GM12878 (cell line): ENCODE data around the gene IL17F. TPM values are rescaled to one million over a fixed set of nuclear protein-coding genes. Genes with fewer than 3 reads are reported as not detected.

Experiments
- ATAC-seq: fragments of 200-7000 bp; cut with Tn5 transposase; 3 replicates; pipeline ENCODE4 v1.9.1; 2020; ENCODE audit warnings: mild to moderate bottlenecking, moderate library complexity
- BruUV-seq: library from RNA; stranded (reverse); fragments of 400-500 nt; replicated peaks from 2 replicates; lab custom pipeline; 2021; lab: Mats Ljungman, UMichigan
- CTCF ChIA-PET: fragments of 300-600 bp; sonication (Branson Sonifier 250); formaldehyde crosslinking; extraction: SDS; loops from one replicate; lab custom pipeline; 2021; ENCODE audit warnings: inconsistent platforms; lab: Yijun Ruan, JAX
- POLR2A ChIA-PET: fragments of 350-600 bp; formaldehyde crosslinking; extraction: SDS; loops from one replicate; lab custom pipeline; 2021; ENCODE audit warnings: inconsistent platforms; lab: Charles Lee
- RAD21 ChIA-PET: fragments of 300-600 bp; sonication (Branson Sonifier 250); formaldehyde crosslinking; loops from one replicate; lab custom pipeline; 2023; ENCODE audit warnings: antibody characterized with exemption; ENCODE audit not compliant: unreplicated experiment; lab: Charles Lee
- SMC1A ChIA-PET: fragments of 300-600 bp; sonication (Branson Sonifier 250); formaldehyde crosslinking; loops from one replicate; lab custom pipeline; 2023; ENCODE audit not compliant: unreplicated experiment, uncharacterized antibody; lab: Charles Lee
- DNase-seq: peaks from one replicate; pipeline ENCODE4 v3.0.0-alpha.2; 2011; ENCODE audit warnings: low read depth, low spot score
- FAIRE-seq: peaks from 3 replicates; lab custom pipeline; 2011; peaks lifted over from hg19 to GRCh38; lab: Jason Lieb, UNC
- H2AFZ ChIP-seq: 2 replicates; pipeline ENCODE4 v1.6.0; 2011; ENCODE audit warnings: low read depth, low read length, control low read depth; ENCODE audit not compliant: control insufficient read depth
- H3K27ac ChIP-seq: 2 replicates; pipeline ENCODE4 v1.5.1; 2011; ENCODE audit warnings: control low read depth; ENCODE audit not compliant: control insufficient read depth, insufficient read depth
- H3K27me3 ChIP-seq, 2 experiments: replicated peaks in 1 of 2; 2 replicates each; pipeline versions ENCODE4 v1.6.0 to v1.6.1; 2011; ENCODE audit warnings: low read length in 1 of 2; ENCODE audit not compliant: control insufficient read depth in 2 of 2, insufficient read depth in 2 of 2
- H3K36me3 ChIP-seq, 2 experiments: 2 replicates each; pipeline ENCODE4 v1.5.1; 2011; ENCODE audit warnings: low read length in 1 of 2; ENCODE audit not compliant: control insufficient read depth in 2 of 2, insufficient read depth in 2 of 2
- H3K4me1 ChIP-seq: 2 replicates; pipeline ENCODE4 v1.6.1; 2011; ENCODE audit warnings: mild to moderate bottlenecking, low read length, moderate library complexity, mixed read lengths; ENCODE audit not compliant: control insufficient read depth, insufficient read depth
- H3K4me2 ChIP-seq: 2 replicates; pipeline ENCODE4 v1.6.0; 2011; ENCODE audit warnings: control low read depth; ENCODE audit not compliant: control insufficient read depth, insufficient read depth
- H3K4me3 ChIP-seq: fragments of 200-600 bp; sonication (generic); 2 replicates; pipeline ENCODE4 v1.5.1; 2016
- H3K79me2 ChIP-seq: 2 replicates; pipeline ENCODE4 v1.6.0; 2011; ENCODE audit warnings: low read length; ENCODE audit not compliant: control insufficient read depth, insufficient read depth
- H3K9ac ChIP-seq: 2 replicates; pipeline ENCODE4 v1.8.0; 2011; ENCODE audit warnings: low read length, control low read depth, mixed read lengths; ENCODE audit not compliant: control insufficient read depth, insufficient read depth
- H3K9me3 ChIP-seq: replicated peaks from 3 replicates; pipeline ENCODE4 v1.5.1; 2011; ENCODE audit warnings: mild to moderate bottlenecking, low read length; ENCODE audit not compliant: control insufficient read depth, insufficient read depth
- H4K20me1 ChIP-seq: 2 replicates; pipeline ENCODE4 v1.6.0; 2011; ENCODE audit not compliant: control insufficient read depth, insufficient read depth
- E4F1 ChIP-seq: fragments of 450-650 bp; IDR thresholded peaks from 2 replicates; pipeline ENCODE4 v1.6.1; 2018; ENCODE audit warnings: borderline replicate concordance, mild to moderate bottlenecking; ENCODE audit not compliant: partially characterized antibody
- GATAD2B ChIP-seq: fragments of 450-650 bp; conservative IDR thresholded peaks from 2 replicates; pipeline ENCODE4 v1.6.1; 2017; ENCODE audit warnings: low read depth, mild to moderate bottlenecking, moderate library complexity
- LARP7 ChIP-seq: fragments of 450-650 bp; IDR thresholded peaks from 2 replicates; pipeline ENCODE4 v1.6.1; 2017; ENCODE audit warnings: mild to moderate bottlenecking
- POU2F2 ChIP-seq: IDR thresholded peaks from 3 replicates; pipeline ENCODE4 v1.6.1; 2011; ENCODE audit warnings: low read depth, mild to moderate bottlenecking, low read length, borderline replicate concordance
- RCOR1 ChIP-seq: conservative IDR thresholded peaks from 2 replicates; pipeline ENCODE4 v1.6.1; 2012; ENCODE audit warnings: low read depth, low read length, improper control_type of control experiment
- RELB ChIP-seq: fragments of 450-650 bp; IDR thresholded peaks from 2 replicates; pipeline ENCODE4 v1.6.1; 2017; ENCODE audit warnings: low read depth, mild to moderate bottlenecking, moderate library complexity
- WGBS: methylation state at CpG from one replicate; pipeline ENCODE4 v1.1.6; 2016; ENCODE audit warnings: low lambda C conversion rate; ENCODE audit not compliant: insufficient replicate concordance, insufficient coverage; ENCODE audit errors: missing lambda C conversion rate; 5-methylcytosine and 5-hydroxymethylcytosine counted together
- in situ Hi-C: fragments of 300-500 bp; cut with MboI; formaldehyde crosslinking; loops from 9 replicates; pipeline ENCODE4 v1.14.3; 2018; ENCODE audit warnings: mixed read lengths
- intact Hi-C: fragments of 100-400 bp; cut with micrococcal nuclease; formaldehyde crosslinking; loops from one replicate; pipeline ENCODE4 v1.14.2; 2022; ENCODE audit not compliant: unreplicated experiment
- polyA plus RNA-seq, 11 experiments: library from polyadenylated mRNA; depleted of rRNA in 4 of 11; unstranded in 6 of 11; stranded (reverse) in 5 of 11; fragments of >200 nt; fragmentation: Nextera tagmentation in 4 of 11; fragmentation: Illumina TruSeq in 1 of 11; extraction: Ambion mirVana in 4 of 11; extraction: Trizol in 1 of 11; gene quantifications; 1 replicate in 1 of 11; 2 replicates in 10 of 11; pipeline versions ENCODE4 v1.2.1 to v1.2.3, GENCODE V29; 2011 to 2016; ENCODE audit warnings: inconsistent platforms in 2 of 11, missing spikeins in 2 of 11, low read depth in 1 of 11
- total RNA-seq, 4 experiments: library from RNA; depleted of rRNA in 3 of 4; stranded (reverse); fragments of >200 nt in 3 of 4; fragmentation: Illumina TruSeq in 1 of 4; extraction: Trizol in 1 of 4; gene quantifications; 2 replicates each; pipeline versions ENCODE4 v1.2.1 to v1.2.3, GENCODE V29; 2013 to 2021
- TF ChIP-seq, protein P1 (sequence below), 3 experiments: IDR thresholded peaks in 2 of 3; conservative IDR thresholded peaks in 1 of 3; 2 replicates each; pipeline ENCODE4 v1.5.1; 2011; ENCODE audit warnings: low read depth in 3 of 3, low read length in 3 of 3, mild to moderate bottlenecking in 3 of 3, control low read depth in 2 of 3, moderate library complexity in 2 of 3, inconsistent platforms in 1 of 3, mixed read lengths in 1 of 3; ENCODE audit not compliant: control insufficient read depth in 2 of 3, insufficient read depth in 1 of 3; ENCODE audit errors: extremely low read depth in 1 of 3
- TF ChIP-seq, protein P2 (sequence below): fragments of 450-650 bp; IDR thresholded peaks from 2 replicates; pipeline ENCODE4 v1.6.1; 2017; ENCODE audit warnings: mild to moderate bottlenecking, low read depth, inconsistent platforms; ENCODE audit not compliant: poor library complexity, severe bottlenecking
- TF ChIP-seq, protein P3 (sequence below): fragments of 450-650 bp; IDR thresholded peaks from 2 replicates; pipeline ENCODE4 v1.6.1; 2017; ENCODE audit warnings: antibody characterized with exemption, mild to moderate bottlenecking, moderate library complexity

Gene IL17F
- total and polyA plus RNA-seq, 10 of the 15 experiments (the other 5 are each of a cell fraction or from before 2014, with no cell fraction given): 0.20 TPM; not detected in 9

DNA sequence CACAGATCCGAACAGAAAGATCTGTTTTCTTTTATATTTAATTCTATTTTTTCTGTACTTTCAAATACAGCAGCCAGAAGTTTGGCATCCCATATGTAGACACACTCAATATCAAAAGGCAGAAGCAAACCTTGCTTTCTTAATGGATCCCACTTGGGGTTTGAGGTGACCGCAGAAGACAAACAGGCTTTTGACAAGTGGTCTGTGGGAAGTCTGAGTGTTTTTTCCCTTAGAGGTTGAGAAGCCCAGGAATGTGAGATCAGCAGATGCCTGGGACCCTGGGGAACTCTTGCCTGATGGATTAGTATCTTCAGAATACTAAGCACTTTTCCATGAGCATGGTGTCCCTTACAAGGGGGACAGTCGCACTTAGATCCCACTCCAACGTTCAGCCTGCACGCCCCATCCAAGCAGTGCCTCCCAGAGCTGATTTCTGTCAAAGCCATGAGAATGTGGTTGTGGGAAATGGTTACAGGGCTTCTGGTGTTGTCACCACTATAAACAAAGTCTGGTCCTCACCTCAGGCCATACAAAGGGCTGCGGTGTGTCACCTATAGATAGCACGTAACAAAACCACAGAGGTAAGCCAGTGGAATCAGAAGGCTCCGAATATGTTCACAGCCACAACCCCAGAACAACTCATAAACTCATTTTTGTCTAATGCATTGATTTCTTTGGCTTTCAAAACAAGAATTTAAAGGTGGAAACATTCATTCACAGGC is 12.7 kb downstream of the IL17F start:
- in situ Hi-C loops (loop anchor here (5.0 to 10.0 kb wide), 2 partner anchors 69 to 377 kb away; no protein-coding TSS in a partner anchor), intact Hi-C loops (loop anchor here (5.0 kb wide), 1 partner anchor 144 kb away; the partner anchor contains the start of gene PKHD1)
- H3K27ac ChIP-seq: no peak overlapping the region
- H4K20me1 ChIP-seq: no peaks in the 10 kb centered on the region
- ATAC-seq (peak; percentile 51), DNase-seq (peak; percentile 55), FAIRE-seq (no peak)
- SMC1A ChIA-PET: interaction anchor here (0.8 to 5.6 kb wide), 8 partner anchors 11 to 381 kb away, joined by 3 to 45 read pairs (median 4); partner anchors contain the start of gene IL17F
- no TSS peak for BruUV-seq
- no peak overlapping the region for H3K4me3 ChIP-seq
- POLR2A ChIA-PET: no interaction called here
- no peak overlapping the region; the same call in 1 of the 2 replicates for H2AFZ ChIP-seq
- 78% methylated on average over 8 of the region's 8 CpGs for WGBS
- no peaks in the 10 kb centered on the region; the same call in 2 of the 3 replicates for H3K9me3 ChIP-seq
- CTCF ChIA-PET: interaction anchor here (1.1 to 5.9 kb wide), 8 partner anchors 11 to 273 kb away, joined by 3 to 91 read pairs (median 6); no protein-coding TSS in a partner anchor
- RAD21 ChIA-PET: interaction anchor here (0.9 to 5.0 kb wide), 3 partner anchors 10 to 76 kb away, joined by 3 to 28 read pairs (median 3); no protein-coding TSS in a partner anchor
- no peak overlapping the region for H3K9ac ChIP-seq
- no peak overlapping the region for H3K4me2 ChIP-seq
- peaks cover 32% of the 10 kb centered on the region for H3K4me1 ChIP-seq
- H3K27me3 ChIP-seq: no peaks in the 10 kb centered on the region; a peak in 1 of 4 replicates
- no peaks in the 10 kb centered on the region for H3K79me2 ChIP-seq
- H3K36me3 ChIP-seq: no peaks in the 10 kb centered on the region
- TF ChIP-seq LARP7 (no peak), E4F1 (no peak), GATAD2B (peak; percentile 62; the same call in 1 of the 2 replicates), POU2F2 (peak; percentile 45; the same call in 1 of the 3 replicates), RCOR1 (0 out of 2 replicates have a peak, but pooled peaks have one; percentile 42), RELB (peak; percentile 54; the same call in 1 of the 2 replicates)
- TF ChIP-seq, protein P1, sequence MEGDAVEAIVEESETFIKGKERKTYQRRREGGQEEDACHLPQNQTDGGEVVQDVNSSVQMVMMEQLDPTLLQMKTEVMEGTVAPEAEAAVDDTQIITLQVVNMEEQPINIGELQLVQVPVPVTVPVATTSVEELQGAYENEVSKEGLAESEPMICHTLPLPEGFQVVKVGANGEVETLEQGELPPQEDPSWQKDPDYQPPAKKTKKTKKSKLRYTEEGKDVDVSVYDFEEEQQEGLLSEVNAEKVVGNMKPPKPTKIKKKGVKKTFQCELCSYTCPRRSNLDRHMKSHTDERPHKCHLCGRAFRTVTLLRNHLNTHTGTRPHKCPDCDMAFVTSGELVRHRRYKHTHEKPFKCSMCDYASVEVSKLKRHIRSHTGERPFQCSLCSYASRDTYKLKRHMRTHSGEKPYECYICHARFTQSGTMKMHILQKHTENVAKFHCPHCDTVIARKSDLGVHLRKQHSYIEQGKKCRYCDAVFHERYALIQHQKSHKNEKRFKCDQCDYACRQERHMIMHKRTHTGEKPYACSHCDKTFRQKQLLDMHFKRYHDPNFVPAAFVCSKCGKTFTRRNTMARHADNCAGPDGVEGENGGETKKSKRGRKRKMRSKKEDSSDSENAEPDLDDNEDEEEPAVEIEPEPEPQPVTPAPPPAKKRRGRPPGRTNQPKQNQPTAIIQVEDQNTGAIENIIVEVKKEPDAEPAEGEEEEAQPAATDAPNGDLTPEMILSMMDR (IDR thresholded peaks at IDR 0.05 in 2 of 3, conservative IDR thresholded peaks at IDR 0.05 in 1 of 3; ENCODE audit: control insufficient read depth in 2 of 3, extremely low read depth in 1 of 3, insufficient read depth in 1 of 3, low read depth in 3 of 3, low read length in 3 of 3): no peak
- TF ChIP-seq, protein P2, sequence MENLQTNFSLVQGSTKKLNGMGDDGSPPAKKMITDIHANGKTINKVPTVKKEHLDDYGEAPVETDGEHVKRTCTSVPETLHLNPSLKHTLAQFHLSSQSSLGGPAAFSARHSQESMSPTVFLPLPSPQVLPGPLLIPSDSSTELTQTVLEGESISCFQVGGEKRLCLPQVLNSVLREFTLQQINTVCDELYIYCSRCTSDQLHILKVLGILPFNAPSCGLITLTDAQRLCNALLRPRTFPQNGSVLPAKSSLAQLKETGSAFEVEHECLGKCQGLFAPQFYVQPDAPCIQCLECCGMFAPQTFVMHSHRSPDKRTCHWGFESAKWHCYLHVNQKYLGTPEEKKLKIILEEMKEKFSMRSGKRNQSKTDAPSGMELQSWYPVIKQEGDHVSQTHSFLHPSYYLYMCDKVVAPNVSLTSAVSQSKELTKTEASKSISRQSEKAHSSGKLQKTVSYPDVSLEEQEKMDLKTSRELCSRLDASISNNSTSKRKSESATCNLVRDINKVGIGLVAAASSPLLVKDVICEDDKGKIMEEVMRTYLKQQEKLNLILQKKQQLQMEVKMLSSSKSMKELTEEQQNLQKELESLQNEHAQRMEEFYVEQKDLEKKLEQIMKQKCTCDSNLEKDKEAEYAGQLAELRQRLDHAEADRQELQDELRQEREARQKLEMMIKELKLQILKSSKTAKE: peak; percentile 88
- TF ChIP-seq, protein P3, sequence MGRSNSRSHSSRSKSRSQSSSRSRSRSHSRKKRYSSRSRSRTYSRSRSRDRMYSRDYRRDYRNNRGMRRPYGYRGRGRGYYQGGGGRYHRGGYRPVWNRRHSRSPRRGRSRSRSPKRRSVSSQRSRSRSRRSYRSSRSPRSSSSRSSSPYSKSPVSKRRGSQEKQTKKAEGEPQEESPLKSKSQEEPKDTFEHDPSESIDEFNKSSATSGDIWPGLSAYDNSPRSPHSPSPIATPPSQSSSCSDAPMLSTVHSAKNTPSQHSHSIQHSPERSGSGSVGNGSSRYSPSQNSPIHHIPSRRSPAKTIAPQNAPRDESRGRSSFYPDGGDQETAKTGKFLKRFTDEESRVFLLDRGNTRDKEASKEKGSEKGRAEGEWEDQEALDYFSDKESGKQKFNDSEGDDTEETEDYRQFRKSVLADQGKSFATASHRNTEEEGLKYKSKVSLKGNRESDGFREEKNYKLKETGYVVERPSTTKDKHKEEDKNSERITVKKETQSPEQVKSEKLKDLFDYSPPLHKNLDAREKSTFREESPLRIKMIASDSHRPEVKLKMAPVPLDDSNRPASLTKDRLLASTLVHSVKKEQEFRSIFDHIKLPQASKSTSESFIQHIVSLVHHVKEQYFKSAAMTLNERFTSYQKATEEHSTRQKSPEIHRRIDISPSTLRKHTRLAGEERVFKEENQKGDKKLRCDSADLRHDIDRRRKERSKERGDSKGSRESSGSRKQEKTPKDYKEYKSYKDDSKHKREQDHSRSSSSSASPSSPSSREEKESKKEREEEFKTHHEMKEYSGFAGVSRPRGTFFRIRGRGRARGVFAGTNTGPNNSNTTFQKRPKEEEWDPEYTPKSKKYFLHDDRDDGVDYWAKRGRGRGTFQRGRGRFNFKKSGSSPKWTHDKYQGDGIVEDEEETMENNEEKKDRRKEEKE: no peak
